Activated T-cell treated with anti-CD3 and anti-CD28 coated beads for 24 hours (primary cell): ENCODE data around the gene TEDC1.

Experiments
- DNase-seq: peaks from one replicate; pipeline ENCODE4 v3.0.0-alpha.2; 2020; ENCODE audit warnings: low read depth

Gene TEDC1

GRCh38 chr14:105473033-105473676 is 17.9 kb upstream of the TEDC1 start:
- DNase-seq: no peak

- DNase-seq: peak; percentile 48
These were observed 17.2 kb upstream of the TEDC1 start for GRCh38 chr14:105473677-105474482.

GRCh38 chr14:105474483-105475268 is 16.4 kb upstream of the TEDC1 start, which contains the start of gene CRIP2:
TSS of gene CRIP2 (plus strand) at chr14:105474821. CDS start at chr14:105474863, 42 bp downstream.
- no peak for DNase-seq

- DNase-seq: no peak
These were observed 15.6 kb upstream of the TEDC1 start for GRCh38 chr14:105475269-105476096.

- no peak for DNase-seq
These were observed 14.8 kb upstream of the TEDC1 start for GRCh38 chr14:105476097-105476830.

- DNase-seq: no peak
These were observed 14.0 kb upstream of the TEDC1 start for GRCh38 chr14:105476831-105477659.

- DNase-seq: no peak
These were observed 13.2 kb upstream of the TEDC1 start for GRCh38 chr14:105477660-105478397.

- DNase-seq: no peak
These were observed 12.4 kb upstream of the TEDC1 start for GRCh38 chr14:105478398-105479251.

- DNase-seq: no peak
These were observed 11.5 kb upstream of the TEDC1 start for GRCh38 chr14:105479431-105480158.

GRCh38 chr14:105480199-105480746 is 10.8 kb upstream of the TEDC1 start:
- DNase-seq: no peak

GRCh38 chr14:105480807-105481801 is 9.9 kb upstream of the TEDC1 start:
- peak; percentile 86 for DNase-seq

- DNase-seq: peak; percentile 88
These were observed 9.1 kb upstream of the TEDC1 start for GRCh38 chr14:105481886-105482457.

GRCh38 chr14:105482486-105483110 is 8.4 kb upstream of the TEDC1 start:
- no peak for DNase-seq

GRCh38 chr14:105483300-105484068 is 7.6 kb upstream of the TEDC1 start:
- no peak for DNase-seq
